Measurements from ENCODE around the gene OR52E2.

Gene OR52E2

GRCh38 chr11:5059391-5059790, at the start of gene OR52E2:
TSS of gene OR52E2 (minus strand) at chr11:5059627. CDS start at chr11:5059627, 0 bp downstream.
- H3K4me3 ChIP-seq (replicated peaks in 1 of 2; ENCODE audit: low read depth in 2 of 2, low read length in 2 of 2), result no peak within 1 kb of the TSS
- TF ChIP-seq CTCF (IDR thresholded peaks at IDR 0.05; ENCODE audit: low read depth, low read length), result no peak
- no peak for DNase-seq (ENCODE audit: low read depth in 2 of 2)

- no peak overlapping the region for H3K4me3 ChIP-seq (replicated peaks in 1 of 2; ENCODE audit: low read depth in 2 of 2, low read length in 2 of 2)
- TF ChIP-seq CTCF (IDR thresholded peaks at IDR 0.05; ENCODE audit: low read depth, low read length), result no peak
- no peak for DNase-seq (ENCODE audit: low read depth in 2 of 2)
These were observed 47.9 kb upstream of the OR52E2 start for GRCh38 chr11:5107285-5107684.

- no peak for DNase-seq (ENCODE audit: low read depth in 2 of 2)
- H3K4me3 ChIP-seq (replicated peaks in 1 of 2; ENCODE audit: low read depth in 2 of 2, low read length in 2 of 2), result no peak overlapping the region
- no peak for TF ChIP-seq CTCF (IDR thresholded peaks at IDR 0.05; ENCODE audit: low read depth, low read length)
These were observed 43.6 kb upstream of the OR52E2 start for GRCh38 chr11:5103066-5103465.

GRCh38 chr11:5102246-5102645, 42.8 kb upstream of the OR52E2 start:
- H3K4me3 ChIP-seq (replicated peaks in 1 of 2; ENCODE audit: low read depth in 2 of 2, low read length in 2 of 2), result no peak overlapping the region
- TF ChIP-seq CTCF (IDR thresholded peaks at IDR 0.05; ENCODE audit: low read depth, low read length), result no peak
- no peak for DNase-seq (ENCODE audit: low read depth in 2 of 2)

- H3K4me3 ChIP-seq (replicated peaks in 1 of 2; ENCODE audit: low read depth in 2 of 2, low read length in 2 of 2), result no peak overlapping the region
- no peak for DNase-seq (ENCODE audit: low read depth in 2 of 2)
- no peak for TF ChIP-seq CTCF (IDR thresholded peaks at IDR 0.05; ENCODE audit: low read depth, low read length)
These were observed 36.6 kb upstream of the OR52E2 start for GRCh38 chr11:5096011-5096410.

- H3K4me3 ChIP-seq (replicated peaks in 1 of 2; ENCODE audit: low read depth in 2 of 2, low read length in 2 of 2), result no peak overlapping the region
- no peak for TF ChIP-seq CTCF (IDR thresholded peaks at IDR 0.05; ENCODE audit: low read depth, low read length)
- no peak for DNase-seq (ENCODE audit: low read depth in 2 of 2)
These were observed 33.6 kb upstream of the OR52E2 start for GRCh38 chr11:5092821-5093585.

GRCh38 chr11:5090668-5091067, 31.2 kb upstream of the OR52E2 start:
- H3K4me3 ChIP-seq (replicated peaks in 1 of 2; ENCODE audit: low read depth in 2 of 2, low read length in 2 of 2), result no peak overlapping the region
- DNase-seq (ENCODE audit: low read depth in 2 of 2), result no peak
- no peak for TF ChIP-seq CTCF (IDR thresholded peaks at IDR 0.05; ENCODE audit: low read depth, low read length)

All from cardiac fibroblast (primary cell).